GM21786 (cell line): ENCODE data around the gene NRBF2.
"Not testable (repeated sequence)": the region's sequence is repeated elsewhere in the genome, so short reads cannot be mapped to it uniquely, and the experiment has no call there.

ENCODE experiments used
- ATAC-seq: cut with Tn5 transposase; IDR thresholded peaks from one replicate; pipeline ENCODE4 v1.9.1; 2021; ENCODE audit not compliant: unreplicated experiment

Gene NRBF2

GRCh38 chr10:63116452-63117072 is 16.6 kb upstream of the NRBF2 start:
- ATAC-seq = no peak

GRCh38 chr10:63119041-63119440 is 14.1 kb upstream of the NRBF2 start:
- no peak for ATAC-seq

GRCh38 chr10:63120554-63120953 is 12.6 kb upstream of the NRBF2 start:
- ATAC-seq = no peak

- ATAC-seq = no peak
Observed at GRCh38 chr10:63123727-63124362, 9.3 kb upstream of the NRBF2 start.

- no peak for ATAC-seq
Observed at GRCh38 chr10:63125459-63125858, 7.7 kb upstream of the NRBF2 start.

GRCh38 chr10:63128443-63128842 is 4.7 kb upstream of the NRBF2 start:
- ATAC-seq = no peak

GRCh38 chr10:63129888-63130287 is 3.2 kb upstream of the NRBF2 start:
- no peak for ATAC-seq

GRCh38 chr10:63132651-63133055 is 475 bp upstream of the NRBF2 start:
- ATAC-seq = no peak

GRCh38 chr10:63133821-63134557 is 861 bp downstream of the NRBF2 start:
- ATAC-seq = no peak

GRCh38 chr10:63137306-63137705 is 4.2 kb downstream of the NRBF2 start:
- no peak for ATAC-seq

- no peak for ATAC-seq
Observed at GRCh38 chr10:63140077-63140476, 6.9 kb downstream of the NRBF2 start.

GRCh38 chr10:63142136-63142535 is 9.0 kb downstream of the NRBF2 start:
- ATAC-seq = no peak

GRCh38 chr10:63143987-63144386 is 10.9 kb downstream of the NRBF2 start:
- no peak for ATAC-seq

- no peak for ATAC-seq
Observed at GRCh38 chr10:63145782-63146181, 12.7 kb downstream of the NRBF2 start.

GRCh38 chr10:63146503-63146902 is 13.4 kb downstream of the NRBF2 start:
- ATAC-seq = no peak

GRCh38 chr10:63150745-63151144 is 17.6 kb downstream of the NRBF2 start:
- no peak for ATAC-seq

- not testable (repeated sequence) for ATAC-seq
Observed at GRCh38 chr10:63153868-63154545, 20.9 kb downstream of the NRBF2 start.

- ATAC-seq = no peak
Observed at GRCh38 chr10:63154546-63155387, 21.6 kb downstream of the NRBF2 start.

GRCh38 chr10:63155388-63156020 is 22.4 kb downstream of the NRBF2 start:
- ATAC-seq = no peak

GRCh38 chr10:63156236-63156635 is 23.1 kb downstream of the NRBF2 start:
- no peak for ATAC-seq
